ENCODE results near the gene CACNA1C.

DNA sequence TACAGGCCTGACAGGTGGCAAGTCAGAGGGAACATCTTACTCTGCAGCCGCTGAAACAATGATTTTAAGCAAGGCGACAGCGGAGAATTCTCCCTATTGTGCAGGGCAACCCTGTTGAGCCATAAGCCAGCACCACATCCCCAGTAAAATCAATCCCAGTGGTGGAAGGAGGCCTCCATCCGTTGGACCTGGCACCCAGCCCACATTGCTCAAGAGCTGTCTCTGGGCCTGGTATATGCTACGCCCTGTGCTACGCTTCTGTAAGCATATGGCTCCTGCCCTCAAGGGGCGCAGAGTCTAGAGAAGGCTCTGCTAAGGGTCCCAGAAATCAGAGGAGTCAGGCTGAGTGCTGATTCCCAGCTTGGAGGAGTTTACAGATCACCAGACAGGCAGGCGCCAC, 265.5 kb downstream of the CACNA1C start:
- TF ChIP-seq, protein P1, sequence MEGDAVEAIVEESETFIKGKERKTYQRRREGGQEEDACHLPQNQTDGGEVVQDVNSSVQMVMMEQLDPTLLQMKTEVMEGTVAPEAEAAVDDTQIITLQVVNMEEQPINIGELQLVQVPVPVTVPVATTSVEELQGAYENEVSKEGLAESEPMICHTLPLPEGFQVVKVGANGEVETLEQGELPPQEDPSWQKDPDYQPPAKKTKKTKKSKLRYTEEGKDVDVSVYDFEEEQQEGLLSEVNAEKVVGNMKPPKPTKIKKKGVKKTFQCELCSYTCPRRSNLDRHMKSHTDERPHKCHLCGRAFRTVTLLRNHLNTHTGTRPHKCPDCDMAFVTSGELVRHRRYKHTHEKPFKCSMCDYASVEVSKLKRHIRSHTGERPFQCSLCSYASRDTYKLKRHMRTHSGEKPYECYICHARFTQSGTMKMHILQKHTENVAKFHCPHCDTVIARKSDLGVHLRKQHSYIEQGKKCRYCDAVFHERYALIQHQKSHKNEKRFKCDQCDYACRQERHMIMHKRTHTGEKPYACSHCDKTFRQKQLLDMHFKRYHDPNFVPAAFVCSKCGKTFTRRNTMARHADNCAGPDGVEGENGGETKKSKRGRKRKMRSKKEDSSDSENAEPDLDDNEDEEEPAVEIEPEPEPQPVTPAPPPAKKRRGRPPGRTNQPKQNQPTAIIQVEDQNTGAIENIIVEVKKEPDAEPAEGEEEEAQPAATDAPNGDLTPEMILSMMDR (IDR thresholded peaks at IDR 0.05; ENCODE audit: borderline replicate concordance, extremely low read depth, low read length, poor library complexity, severe bottlenecking): no peak
- TF ChIP-seq EZH2 (IDR thresholded peaks at IDR 0.05; ENCODE audit: borderline replicate concordance, low read depth, low read length, severe bottlenecking): no peak

Data from DND-41 (cell line).